ENCODE measurements around the gene AP2M1.

Gene AP2M1

DNA sequence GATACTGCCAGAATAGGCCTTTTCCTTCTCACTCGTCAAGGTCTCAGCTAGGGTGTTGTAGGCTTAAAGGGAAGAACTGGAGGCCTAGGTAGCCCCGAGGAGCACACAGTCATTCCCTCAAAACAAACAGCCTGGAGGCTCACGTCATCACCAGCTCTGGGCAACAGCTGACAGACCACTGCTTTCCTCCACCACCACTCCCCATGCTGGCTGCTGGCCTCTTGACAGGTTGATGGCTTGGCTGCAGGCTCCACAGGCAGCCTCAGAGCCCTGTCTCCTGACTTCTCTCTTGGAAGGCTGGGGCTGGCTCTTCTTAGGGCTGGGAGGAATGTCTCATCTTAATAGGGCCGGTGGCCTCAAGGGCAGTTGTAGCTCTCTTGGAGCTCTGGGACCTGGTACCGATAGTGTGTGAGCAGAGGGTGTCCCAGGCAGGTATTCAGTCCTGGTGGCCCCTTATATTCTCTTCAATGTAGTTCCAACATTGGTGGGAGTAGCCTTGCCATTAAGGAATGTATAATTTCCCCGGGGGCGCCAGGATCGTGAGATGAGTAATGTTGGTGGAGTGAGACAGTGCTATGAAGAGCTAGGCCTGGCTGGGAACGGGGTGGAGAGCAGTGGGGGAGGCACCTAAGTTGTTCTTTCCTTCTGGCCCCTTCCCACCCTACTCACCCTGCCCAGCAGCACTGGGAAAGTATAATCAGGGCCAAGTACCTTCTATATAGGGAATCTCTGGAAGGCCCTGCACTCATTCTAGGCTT, 6.1 kb upstream of the AP2M1 start:
- Histone ChIP-seq H3K36me3 (replicated peaks) (peaks cover 75% of the 10 kb centered on the region), H3K4me3 (ENCODE audit: low read depth, low read length) (no peak overlapping the region), H3K27ac (peak overlapping the region; percentile 95), H3K27me3 (replicated peaks) (no peaks in the 10 kb centered on the region)
- no peak for TF ChIP-seq CTCF (IDR thresholded peaks at IDR 0.05; ENCODE audit: low read depth, low read length, missing control alignments)
- in situ Hi-C loops (cut with HindIII; ENCODE audit: low pct_ligation_motif_present, low sequenced_read_pairs): no loop called here
- peak; percentile 77 for DNase-seq

- Histone ChIP-seq H3K4me3 (ENCODE audit: low read depth, low read length) (no peak overlapping the region), H3K36me3 (replicated peaks) (peaks cover 63% of the 10 kb centered on the region), H3K27me3 (replicated peaks) (no peaks in the 10 kb centered on the region), H3K27ac (no peak overlapping the region)
- no peak for TF ChIP-seq CTCF (IDR thresholded peaks at IDR 0.05; ENCODE audit: low read depth, low read length, missing control alignments)
- in situ Hi-C loops (cut with HindIII; ENCODE audit: low pct_ligation_motif_present, low sequenced_read_pairs): no loop called here
- no peak for DNase-seq
Observed at GRCh38 chr3:184169896-184170875, 4.5 kb upstream of the AP2M1 start.

GRCh38 chr3:184171562-184171961, 3.1 kb upstream of the AP2M1 start:
- in situ Hi-C loops (cut with HindIII; ENCODE audit: low pct_ligation_motif_present, low sequenced_read_pairs): no loop called here
- Histone ChIP-seq H3K36me3 (replicated peaks) (peaks cover 49% of the 10 kb centered on the region), H3K27ac (peak overlapping the region; percentile 91), H3K27me3 (replicated peaks) (no peaks in the 10 kb centered on the region), H3K4me3 (ENCODE audit: low read depth, low read length) (no peak overlapping the region)
- no peak for TF ChIP-seq CTCF (IDR thresholded peaks at IDR 0.05; ENCODE audit: low read depth, low read length, missing control alignments)
- peak; percentile 79 for DNase-seq

GRCh38 chr3:184172681-184173373, 1.8 kb upstream of the AP2M1 start:
- in situ Hi-C loops (cut with HindIII; ENCODE audit: low pct_ligation_motif_present, low sequenced_read_pairs): no loop called here
- DNase-seq: peak; percentile 92
- Histone ChIP-seq H3K27ac (peak overlapping the region; percentile 91), H3K4me3 (ENCODE audit: low read depth, low read length) (no peak overlapping the region), H3K27me3 (replicated peaks) (no peaks in the 10 kb centered on the region), H3K36me3 (replicated peaks) (peaks cover 46% of the 10 kb centered on the region)
- no peak for TF ChIP-seq CTCF (IDR thresholded peaks at IDR 0.05; ENCODE audit: low read depth, low read length, missing control alignments)

GRCh38 chr3:184173374-184173722, 1.3 kb upstream of the AP2M1 start:
- peaks cover 47% of the 10 kb centered on the region for H3K36me3 ChIP-seq (replicated peaks)
- in situ Hi-C loops (cut with HindIII; ENCODE audit: low pct_ligation_motif_present, low sequenced_read_pairs): no loop called here
- peak overlapping the region; percentile 91 for H3K27ac ChIP-seq
- H3K27me3 ChIP-seq (replicated peaks): no peaks in the 10 kb centered on the region
- TF ChIP-seq CTCF (IDR thresholded peaks at IDR 0.05; ENCODE audit: low read depth, low read length, missing control alignments): no peak
- H3K4me3 ChIP-seq (ENCODE audit: low read depth, low read length): no peak overlapping the region
- DNase-seq: no peak

Measured in brain microvascular endothelial cell (primary cell).